ENCODE data around the gene TMEM115. TPM values are rescaled to one million over a fixed set of nuclear protein-coding genes. Genes with fewer than 3 reads are reported as not detected.

TMEM115 gene
- total RNA-seq, 6 donors from 2014 or later = 39.8 to 68.1 (median 46.5) TPM

DNA sequence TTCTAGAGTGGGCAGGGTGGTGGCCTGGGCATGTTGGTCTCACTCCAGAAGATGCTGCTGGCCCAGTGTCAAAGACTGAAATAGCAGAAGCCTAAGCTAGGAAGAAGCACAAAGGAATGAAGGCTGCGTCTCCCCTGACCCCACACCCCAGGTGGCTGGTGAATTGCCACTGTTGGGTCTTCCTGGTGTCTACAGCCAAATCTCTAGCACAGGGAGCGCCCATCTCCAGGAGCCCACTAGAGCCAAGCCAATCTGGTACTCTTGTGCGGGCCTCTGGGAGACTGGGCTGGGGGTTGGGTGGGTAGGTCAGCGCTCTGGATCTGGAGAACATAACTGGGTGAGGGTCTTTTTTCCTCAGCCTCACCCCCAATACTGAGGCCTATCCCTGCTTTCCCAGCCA is 32.2 kb downstream of the TMEM115 start:
- H3K9me3 ChIP-seq = no peaks in the 10 kb centered on the region
- H3K36me3 ChIP-seq = peaks cover 24 to 47% (median 42%) of the 10 kb centered on the region in 4 donors
- H3K4me3 ChIP-seq = peak overlapping the region; percentile 56 to 86 (median 70)
- peak overlapping the region; percentile 77 to 87 (median 86) for H3K27ac ChIP-seq
- H3K4me1 ChIP-seq = peaks cover 38 to 66% (median 53%) of the 10 kb centered on the region in 4 donors
- 53 to 75% methylated on average over 2 to 4 of the region's 4 CpGs for WGBS, 2 donors
- no peaks in the 10 kb centered on the region for H3K27me3 ChIP-seq
- TF ChIP-seq POLR2A (IDR thresholded peaks at IDR 0.05) = no peak
- no peak for TF ChIP-seq EP300 (IDR thresholded peaks at IDR 0.05)
- TF ChIP-seq, protein P1, sequence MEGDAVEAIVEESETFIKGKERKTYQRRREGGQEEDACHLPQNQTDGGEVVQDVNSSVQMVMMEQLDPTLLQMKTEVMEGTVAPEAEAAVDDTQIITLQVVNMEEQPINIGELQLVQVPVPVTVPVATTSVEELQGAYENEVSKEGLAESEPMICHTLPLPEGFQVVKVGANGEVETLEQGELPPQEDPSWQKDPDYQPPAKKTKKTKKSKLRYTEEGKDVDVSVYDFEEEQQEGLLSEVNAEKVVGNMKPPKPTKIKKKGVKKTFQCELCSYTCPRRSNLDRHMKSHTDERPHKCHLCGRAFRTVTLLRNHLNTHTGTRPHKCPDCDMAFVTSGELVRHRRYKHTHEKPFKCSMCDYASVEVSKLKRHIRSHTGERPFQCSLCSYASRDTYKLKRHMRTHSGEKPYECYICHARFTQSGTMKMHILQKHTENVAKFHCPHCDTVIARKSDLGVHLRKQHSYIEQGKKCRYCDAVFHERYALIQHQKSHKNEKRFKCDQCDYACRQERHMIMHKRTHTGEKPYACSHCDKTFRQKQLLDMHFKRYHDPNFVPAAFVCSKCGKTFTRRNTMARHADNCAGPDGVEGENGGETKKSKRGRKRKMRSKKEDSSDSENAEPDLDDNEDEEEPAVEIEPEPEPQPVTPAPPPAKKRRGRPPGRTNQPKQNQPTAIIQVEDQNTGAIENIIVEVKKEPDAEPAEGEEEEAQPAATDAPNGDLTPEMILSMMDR (IDR thresholded peaks at IDR 0.05) = no peak
- TF ChIP-seq POLR2AphosphoS5 (IDR thresholded peaks at IDR 0.05) = no peak
- ATAC-seq (ENCODE audit: low FRiP score in 2 of 2) (no peak), DNase-seq (no peak)

DNA sequence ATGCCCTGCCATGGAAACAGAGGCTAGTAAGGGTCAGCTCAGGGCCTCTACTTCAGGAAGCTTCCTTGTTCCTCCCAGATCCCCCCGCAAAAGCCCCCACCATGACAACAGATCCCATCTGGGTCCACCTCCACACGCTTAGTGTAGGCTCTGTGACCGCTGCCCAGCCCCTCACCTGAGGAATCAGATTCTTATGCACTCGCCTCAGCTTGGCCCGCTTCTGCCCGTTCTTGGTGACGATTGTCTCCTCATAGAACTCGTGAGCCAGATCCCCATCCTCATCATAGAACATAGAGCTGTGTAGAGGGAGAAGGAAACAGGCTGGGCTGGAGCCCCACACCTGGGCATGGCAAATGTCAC is 33.2 kb downstream of the TMEM115 start:
- Histone ChIP-seq H3K4me1 (peaks cover 43 to 70% (median 57%) of the 10 kb centered on the region in 4 donors), H3K27me3 (no peaks in the 10 kb centered on the region), H3K4me3 (no peak overlapping the region), H3K9me3 (no peaks in the 10 kb centered on the region), H3K36me3 (peaks cover 14 to 39% (median 34%) of the 10 kb centered on the region in 4 donors), H3K27ac (peak overlapping the region in 2 of 4 donors; percentile 1 to 95)
- DNase-seq = no peak
- ATAC-seq (ENCODE audit: low FRiP score in 2 of 2) = no peak
- WGBS, 2 donors = 89 to 92% methylated on average over 8 of the region's 8 CpGs
- TF ChIP-seq, protein P1 (IDR thresholded peaks at IDR 0.05) = no peak
- no peak for TF ChIP-seq POLR2AphosphoS5 (IDR thresholded peaks at IDR 0.05)
- TF ChIP-seq EP300 (IDR thresholded peaks at IDR 0.05) = no peak
- no peak for TF ChIP-seq POLR2A (IDR thresholded peaks at IDR 0.05)

DNA sequence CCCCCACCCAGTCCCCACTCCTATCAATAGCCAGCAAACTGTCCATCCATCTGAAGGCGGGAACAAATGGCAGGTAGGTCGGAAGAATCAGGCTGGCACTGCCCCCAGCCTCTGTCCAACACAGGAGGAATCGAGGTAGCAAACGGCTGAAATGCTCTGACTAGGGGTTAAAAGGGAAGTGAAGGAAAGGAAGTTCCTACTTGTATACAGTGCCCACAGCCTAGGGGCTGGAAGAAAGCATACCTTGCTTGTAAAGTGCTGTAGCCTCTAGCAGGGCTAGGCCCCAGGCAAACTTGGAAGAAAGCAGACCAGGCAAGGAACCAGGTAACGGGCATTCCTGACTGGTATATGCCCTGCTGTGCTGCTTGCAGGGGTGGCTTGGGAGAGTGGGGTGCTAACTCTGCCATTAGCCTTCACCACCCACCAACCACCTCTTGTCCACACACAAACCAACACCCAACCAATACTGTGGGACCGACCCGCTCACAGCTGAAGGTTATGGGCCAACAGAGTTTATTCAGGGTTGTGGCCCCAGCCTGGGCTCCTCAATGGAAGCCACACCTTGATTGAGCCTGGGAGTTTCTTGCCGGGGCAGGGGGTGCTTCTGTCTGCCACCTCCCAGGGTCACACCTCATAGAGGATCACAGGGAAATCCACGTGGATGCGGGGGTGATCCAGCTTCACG is 33.7 kb downstream of the TMEM115 start:
- 76 to 78% methylated on average over 9 to 11 of the region's 11 CpGs for WGBS, 2 donors
- Histone ChIP-seq H3K27ac (peak overlapping the region; percentile 94 to 97 (median 95)), H3K36me3 (peaks cover 9 to 39% (median 29%) of the 10 kb centered on the region in 4 donors), H3K9me3 (no peaks in the 10 kb centered on the region), H3K27me3 (no peaks in the 10 kb centered on the region), H3K4me1 (peaks cover 43 to 71% (median 58%) of the 10 kb centered on the region in 4 donors), H3K4me3 (no peak overlapping the region)
- ATAC-seq (ENCODE audit: low FRiP score in 2 of 2) = no peak
- no peak for TF ChIP-seq POLR2AphosphoS5 (IDR thresholded peaks at IDR 0.05)
- TF ChIP-seq POLR2A (IDR thresholded peaks at IDR 0.05) = no peak
- no peak for TF ChIP-seq EP300 (IDR thresholded peaks at IDR 0.05)
- TF ChIP-seq, protein P1 (IDR thresholded peaks at IDR 0.05) = no peak
- DNase-seq = no peak

DNA sequence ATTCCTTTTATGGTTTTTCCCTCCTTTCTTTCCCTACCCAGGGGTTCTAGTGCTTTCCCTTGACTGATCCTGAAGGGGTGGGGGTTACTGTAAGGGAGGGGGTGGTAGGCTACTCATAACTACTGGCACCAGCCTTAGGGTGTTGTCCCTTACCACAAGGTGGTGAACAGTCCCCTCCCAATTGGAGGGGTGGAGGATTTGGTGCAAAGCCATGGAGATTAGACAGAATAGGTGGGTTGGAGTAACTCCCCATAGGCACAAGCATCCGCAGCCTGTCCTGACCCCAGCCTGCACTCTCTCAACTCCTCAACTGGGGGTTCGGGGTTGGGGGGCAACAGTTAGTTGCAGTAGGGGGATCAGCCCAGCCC is 34.2 kb downstream of the TMEM115 start:
- DNase-seq (no peak), ATAC-seq (ENCODE audit: low FRiP score in 2 of 2) (no peak)
- H3K4me1 ChIP-seq = peaks cover 46 to 76% (median 63%) of the 10 kb centered on the region in 4 donors
- H3K36me3 ChIP-seq = peaks cover 4 to 39% (median 24%) of the 10 kb centered on the region in 4 donors
- no peak overlapping the region for H3K4me3 ChIP-seq
- no peaks in the 10 kb centered on the region for H3K9me3 ChIP-seq
- no peaks in the 10 kb centered on the region for H3K27me3 ChIP-seq
- TF ChIP-seq POLR2AphosphoS5 (IDR thresholded peaks at IDR 0.05) = no peak
- no peak for TF ChIP-seq POLR2A (IDR thresholded peaks at IDR 0.05)
- TF ChIP-seq EP300 (IDR thresholded peaks at IDR 0.05) = no peak
- TF ChIP-seq, protein P1 (IDR thresholded peaks at IDR 0.05) = no peak
- peak overlapping the region; percentile 94 to 97 (median 95) for H3K27ac ChIP-seq
- WGBS, 2 donors = 92 to 100% methylated on average over 1 to 2 of the region's 2 CpGs

All from upper lobe of left lung (tissue), 6 donors.